GM12878 (cell line): ENCODE measurements around the gene CTNNBL1. TPM values are rescaled to one million over a fixed set of nuclear protein-coding genes. Genes with fewer than 3 reads are reported as not detected.
"Not testable (repeated sequence)": the region's sequence is repeated elsewhere in the genome, so short reads cannot be mapped to it uniquely, and the experiment has no call there.

Source experiments
- ATAC-seq: fragments of 200-7000 bp; cut with Tn5 transposase; 3 replicates; pipeline ENCODE4 v1.9.1; 2020; ENCODE audit warnings: mild to moderate bottlenecking, moderate library complexity
- BruUV-seq: library from RNA; stranded (reverse); fragments of 400-500 nt; replicated peaks from 2 replicates; lab custom pipeline; 2021; lab: Mats Ljungman, UMichigan
- CTCF ChIA-PET: fragments of 300-600 bp; sonication (Branson Sonifier 250); formaldehyde crosslinking; extraction: SDS; loops from one replicate; lab custom pipeline; 2021; ENCODE audit warnings: inconsistent platforms; lab: Yijun Ruan, JAX
- POLR2A ChIA-PET: fragments of 350-600 bp; formaldehyde crosslinking; extraction: SDS; loops from one replicate; lab custom pipeline; 2021; ENCODE audit warnings: inconsistent platforms; lab: Charles Lee
- RAD21 ChIA-PET: fragments of 300-600 bp; sonication (Branson Sonifier 250); formaldehyde crosslinking; loops from one replicate; lab custom pipeline; 2023; ENCODE audit warnings: antibody characterized with exemption; ENCODE audit not compliant: unreplicated experiment; lab: Charles Lee
- SMC1A ChIA-PET: fragments of 300-600 bp; sonication (Branson Sonifier 250); formaldehyde crosslinking; loops from one replicate; lab custom pipeline; 2023; ENCODE audit not compliant: unreplicated experiment, uncharacterized antibody; lab: Charles Lee
- DNase-seq: peaks from one replicate; pipeline ENCODE4 v3.0.0-alpha.2; 2011; ENCODE audit warnings: low read depth, low spot score
- FAIRE-seq: peaks from 3 replicates; lab custom pipeline; 2011; peaks lifted over from hg19 to GRCh38; lab: Jason Lieb, UNC
- H2AFZ ChIP-seq: 2 replicates; pipeline ENCODE4 v1.6.0; 2011; ENCODE audit warnings: low read depth, low read length, control low read depth; ENCODE audit not compliant: control insufficient read depth
- H3K27ac ChIP-seq: 2 replicates; pipeline ENCODE4 v1.5.1; 2011; ENCODE audit warnings: control low read depth; ENCODE audit not compliant: control insufficient read depth, insufficient read depth
- H3K27me3 ChIP-seq, 2 experiments: replicated peaks in 1 of 2; 2 replicates each; pipeline versions ENCODE4 v1.6.0 to v1.6.1; 2011; ENCODE audit warnings: low read length in 1 of 2; ENCODE audit not compliant: control insufficient read depth in 2 of 2, insufficient read depth in 2 of 2
- H3K36me3 ChIP-seq, 2 experiments: 2 replicates each; pipeline ENCODE4 v1.5.1; 2011; ENCODE audit warnings: low read length in 1 of 2; ENCODE audit not compliant: control insufficient read depth in 2 of 2, insufficient read depth in 2 of 2
- H3K4me1 ChIP-seq: 2 replicates; pipeline ENCODE4 v1.6.1; 2011; ENCODE audit warnings: mild to moderate bottlenecking, low read length, moderate library complexity, mixed read lengths; ENCODE audit not compliant: control insufficient read depth, insufficient read depth
- H3K4me2 ChIP-seq: 2 replicates; pipeline ENCODE4 v1.6.0; 2011; ENCODE audit warnings: control low read depth; ENCODE audit not compliant: control insufficient read depth, insufficient read depth
- H3K4me3 ChIP-seq: fragments of 200-600 bp; sonication (generic); 2 replicates; pipeline ENCODE4 v1.5.1; 2016
- H3K79me2 ChIP-seq: 2 replicates; pipeline ENCODE4 v1.6.0; 2011; ENCODE audit warnings: low read length; ENCODE audit not compliant: control insufficient read depth, insufficient read depth
- H3K9ac ChIP-seq: 2 replicates; pipeline ENCODE4 v1.8.0; 2011; ENCODE audit warnings: low read length, control low read depth, mixed read lengths; ENCODE audit not compliant: control insufficient read depth, insufficient read depth
- H3K9me3 ChIP-seq: replicated peaks from 3 replicates; pipeline ENCODE4 v1.5.1; 2011; ENCODE audit warnings: mild to moderate bottlenecking, low read length; ENCODE audit not compliant: control insufficient read depth, insufficient read depth
- H4K20me1 ChIP-seq: 2 replicates; pipeline ENCODE4 v1.6.0; 2011; ENCODE audit not compliant: control insufficient read depth, insufficient read depth
- BRCA1 ChIP-seq: IDR thresholded peaks from 2 replicates; pipeline ENCODE4 v1.6.1; 2011; ENCODE audit warnings: low read depth, low read length, improper control_type of control experiment
- EED ChIP-seq: sonication (generic); IDR thresholded peaks from 2 replicates; pipeline ENCODE4 v1.6.1; 2016; ENCODE audit warnings: antibody characterized with exemption, low read depth
- EZH2 ChIP-seq: IDR thresholded peaks from 2 replicates; pipeline ENCODE4 v1.6.1; 2012; ENCODE audit warnings: low read depth, mild to moderate bottlenecking, control low read depth, inconsistent platforms, low read length, borderline replicate concordance; ENCODE audit not compliant: control insufficient read depth
- GATAD2B ChIP-seq: fragments of 450-650 bp; conservative IDR thresholded peaks from 2 replicates; pipeline ENCODE4 v1.6.1; 2017; ENCODE audit warnings: low read depth, mild to moderate bottlenecking, moderate library complexity
- LARP7 ChIP-seq: fragments of 450-650 bp; IDR thresholded peaks from 2 replicates; pipeline ENCODE4 v1.6.1; 2017; ENCODE audit warnings: mild to moderate bottlenecking
- NFYB ChIP-seq: IDR thresholded peaks from 2 replicates; pipeline ENCODE4 v1.6.1; 2011; ENCODE audit warnings: low read depth, mild to moderate bottlenecking, low read length, improper control_type of control experiment, moderate library complexity; ENCODE audit not compliant: insufficient read depth
- RB1 ChIP-seq: fragments of 450-650 bp; formaldehyde crosslinking; IDR thresholded peaks from 2 replicates; pipeline ENCODE4 v1.6.1; 2017; ENCODE audit warnings: mild to moderate bottlenecking, borderline replicate concordance
- RFX5 ChIP-seq: IDR thresholded peaks from 2 replicates; pipeline ENCODE4 v1.6.1; 2011; ENCODE audit warnings: low read depth, low read length, improper control_type of control experiment
- WGBS: methylation state at CpG from one replicate; pipeline ENCODE4 v1.1.6; 2016; ENCODE audit warnings: low lambda C conversion rate; ENCODE audit not compliant: insufficient replicate concordance, insufficient coverage; ENCODE audit errors: missing lambda C conversion rate; 5-methylcytosine and 5-hydroxymethylcytosine counted together
- in situ Hi-C: fragments of 300-500 bp; cut with MboI; formaldehyde crosslinking; loops from 9 replicates; pipeline ENCODE4 v1.14.3; 2018; ENCODE audit warnings: mixed read lengths
- intact Hi-C: fragments of 100-400 bp; cut with micrococcal nuclease; formaldehyde crosslinking; loops from one replicate; pipeline ENCODE4 v1.14.2; 2022; ENCODE audit not compliant: unreplicated experiment
- polyA plus RNA-seq, 11 experiments: library from polyadenylated mRNA; depleted of rRNA in 4 of 11; unstranded in 6 of 11; stranded (reverse) in 5 of 11; fragments of >200 nt; fragmentation: Nextera tagmentation in 4 of 11; fragmentation: Illumina TruSeq in 1 of 11; extraction: Ambion mirVana in 4 of 11; extraction: Trizol in 1 of 11; gene quantifications; 1 replicate in 1 of 11; 2 replicates in 10 of 11; pipeline versions ENCODE4 v1.2.1 to v1.2.3, GENCODE V29; 2011 to 2016; ENCODE audit warnings: inconsistent platforms in 2 of 11, missing spikeins in 2 of 11, low read depth in 1 of 11
- total RNA-seq, 4 experiments: library from RNA; depleted of rRNA in 3 of 4; stranded (reverse); fragments of >200 nt in 3 of 4; fragmentation: Illumina TruSeq in 1 of 4; extraction: Trizol in 1 of 4; gene quantifications; 2 replicates each; pipeline versions ENCODE4 v1.2.1 to v1.2.3, GENCODE V29; 2013 to 2021
- TF ChIP-seq, protein P1 (sequence below): IDR thresholded peaks from 2 replicates; pipeline ENCODE4 v1.6.1; 2012; ENCODE audit warnings: low read depth, low read length, improper control_type of control experiment
- TF ChIP-seq, protein P2 (sequence below): fragments of 450-650 bp; IDR thresholded peaks from 2 replicates; pipeline ENCODE4 v1.6.1; 2017; ENCODE audit warnings: borderline replicate concordance
- TF ChIP-seq, protein P3 (sequence below): IDR thresholded peaks from 2 replicates; pipeline ENCODE4 v1.6.1; 2011; ENCODE audit warnings: borderline replicate concordance, low read depth, mild to moderate bottlenecking, moderate library complexity, mixed read lengths, low read length; ENCODE audit not compliant: insufficient read depth; ENCODE audit errors: extremely low read length

The CTNNBL1 gene
- total and polyA plus RNA-seq, 10 of the 15 experiments (the other 5 are each of a cell fraction or from before 2014, with no cell fraction given), result 43.1 to 102 (median 67.8) TPM

DNA sequence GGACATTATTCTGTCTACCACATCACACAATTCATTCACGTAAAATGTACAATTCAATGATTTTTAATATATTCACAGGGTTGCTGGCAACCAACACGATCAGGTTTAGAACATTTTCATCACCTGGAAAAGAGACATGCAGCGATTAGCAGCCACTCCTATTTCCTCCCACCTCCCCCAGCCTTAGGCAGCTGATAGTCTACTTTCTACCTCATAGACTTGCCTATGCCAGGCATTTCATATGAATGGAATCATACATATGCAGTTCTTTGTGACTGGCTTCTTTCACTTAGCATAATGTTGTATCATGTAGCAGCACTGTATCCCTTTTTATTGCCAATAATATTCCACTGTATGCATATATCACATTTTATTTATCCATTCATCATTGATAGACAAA lies 31.5 kb upstream of the CTNNBL1 start:
- WGBS, result 47% methylated on average over 3 of the region's 3 CpGs
- Histone ChIP-seq H4K20me1 (no peaks in the 10 kb centered on the region), H3K27ac (no peak overlapping the region), H3K27me3 (no peaks in the 10 kb centered on the region), H3K79me2 (no peaks in the 10 kb centered on the region), H2AFZ (no peak overlapping the region), H3K9ac (no peak overlapping the region), H3K36me3 (no peaks in the 10 kb centered on the region), H3K4me3 (no peak overlapping the region), H3K9me3 (no peaks in the 10 kb centered on the region; the same call in 2 of the 3 replicates), H3K4me2 (no peak overlapping the region), H3K4me1 (no peaks in the 10 kb centered on the region)
- intact Hi-C loops (no loop called here), in situ Hi-C loops (no loop called here)
- no peak for FAIRE-seq
- SMC1A ChIA-PET, result no interaction called here
- no peak for DNase-seq
- CTCF ChIA-PET, result no interaction called here
- no peak for TF ChIP-seq NFYB
- TF ChIP-seq, protein P1, sequence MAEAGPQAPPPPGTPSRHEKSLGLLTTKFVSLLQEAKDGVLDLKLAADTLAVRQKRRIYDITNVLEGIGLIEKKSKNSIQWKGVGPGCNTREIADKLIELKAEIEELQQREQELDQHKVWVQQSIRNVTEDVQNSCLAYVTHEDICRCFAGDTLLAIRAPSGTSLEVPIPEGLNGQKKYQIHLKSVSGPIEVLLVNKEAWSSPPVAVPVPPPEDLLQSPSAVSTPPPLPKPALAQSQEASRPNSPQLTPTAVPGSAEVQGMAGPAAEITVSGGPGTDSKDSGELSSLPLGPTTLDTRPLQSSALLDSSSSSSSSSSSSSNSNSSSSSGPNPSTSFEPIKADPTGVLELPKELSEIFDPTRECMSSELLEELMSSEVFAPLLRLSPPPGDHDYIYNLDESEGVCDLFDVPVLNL, result no peak
- TF ChIP-seq, protein P2, sequence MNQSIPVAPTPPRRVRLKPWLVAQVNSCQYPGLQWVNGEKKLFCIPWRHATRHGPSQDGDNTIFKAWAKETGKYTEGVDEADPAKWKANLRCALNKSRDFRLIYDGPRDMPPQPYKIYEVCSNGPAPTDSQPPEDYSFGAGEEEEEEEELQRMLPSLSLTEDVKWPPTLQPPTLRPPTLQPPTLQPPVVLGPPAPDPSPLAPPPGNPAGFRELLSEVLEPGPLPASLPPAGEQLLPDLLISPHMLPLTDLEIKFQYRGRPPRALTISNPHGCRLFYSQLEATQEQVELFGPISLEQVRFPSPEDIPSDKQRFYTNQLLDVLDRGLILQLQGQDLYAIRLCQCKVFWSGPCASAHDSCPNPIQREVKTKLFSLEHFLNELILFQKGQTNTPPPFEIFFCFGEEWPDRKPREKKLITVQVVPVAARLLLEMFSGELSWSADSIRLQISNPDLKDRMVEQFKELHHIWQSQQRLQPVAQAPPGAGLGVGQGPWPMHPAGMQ, result no peak
- no peak for TF ChIP-seq RB1
- no peak for TF ChIP-seq BRCA1
- TF ChIP-seq EED, result no peak
- no peak for TF ChIP-seq EZH2
- TF ChIP-seq GATAD2B, result no peak
- TF ChIP-seq, protein P3, sequence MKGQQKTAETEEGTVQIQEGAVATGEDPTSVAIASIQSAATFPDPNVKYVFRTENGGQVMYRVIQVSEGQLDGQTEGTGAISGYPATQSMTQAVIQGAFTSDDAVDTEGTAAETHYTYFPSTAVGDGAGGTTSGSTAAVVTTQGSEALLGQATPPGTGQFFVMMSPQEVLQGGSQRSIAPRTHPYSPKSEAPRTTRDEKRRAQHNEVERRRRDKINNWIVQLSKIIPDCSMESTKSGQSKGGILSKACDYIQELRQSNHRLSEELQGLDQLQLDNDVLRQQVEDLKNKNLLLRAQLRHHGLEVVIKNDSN, result no peak
- TF ChIP-seq RFX5, result no peak
- no peak for TF ChIP-seq LARP7
- POLR2A ChIA-PET, result no interaction called here
- no TSS peak for BruUV-seq
- ATAC-seq, result no peak
- RAD21 ChIA-PET, result no interaction called here

DNA sequence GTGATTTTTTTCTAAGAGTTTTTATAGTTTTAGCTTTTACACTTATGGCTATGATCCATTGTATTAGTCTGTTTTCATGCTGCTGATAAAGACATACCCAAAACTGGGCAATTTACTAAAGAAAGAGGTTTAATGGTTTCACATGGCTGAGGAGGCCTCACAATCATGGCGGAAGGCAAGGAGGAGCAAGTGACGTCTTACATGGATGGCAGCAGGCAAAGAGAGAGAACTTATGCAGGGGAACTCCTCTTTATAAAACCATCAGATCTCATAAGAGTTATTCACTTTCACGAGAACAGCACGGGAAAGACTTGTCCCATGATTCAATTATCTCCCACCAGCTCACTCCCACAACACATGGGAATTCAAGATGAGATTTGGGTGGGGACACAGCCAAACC lies 29.2 kb upstream of the CTNNBL1 start:
- POLR2A ChIA-PET, in situ Hi-C loops, CTCF ChIA-PET, H3K4me3 ChIP-seq, H3K9ac ChIP-seq, H3K9me3 ChIP-seq, DNase-seq, BruUV-seq, intact Hi-C loops, H3K4me1 ChIP-seq, RAD21 ChIA-PET, H3K36me3 ChIP-seq, H3K79me2 ChIP-seq, H2AFZ ChIP-seq, H3K27me3 ChIP-seq, H3K4me2 ChIP-seq, ATAC-seq, H3K27ac ChIP-seq, FAIRE-seq, H4K20me1 ChIP-seq: not testable (repeated sequence)
- SMC1A ChIA-PET, result interaction anchor here (0.8 kb wide), 1 partner anchor 131 kb away, joined by 4 read pairs; no protein-coding TSS in a partner anchor
- 72% methylated on average over 4 of the region's 4 CpGs for WGBS
